ENCODE data around the gene TEX22. TPM values are rescaled to one million over a fixed set of nuclear protein-coding genes. Genes with fewer than 3 reads are reported as not detected.

TEX22 gene
- total and polyA plus RNA-seq, 2 donors (not counting 1 experiment from before 2014, with no cell fraction given), result 0.05 to 0.33 TPM

DNA sequence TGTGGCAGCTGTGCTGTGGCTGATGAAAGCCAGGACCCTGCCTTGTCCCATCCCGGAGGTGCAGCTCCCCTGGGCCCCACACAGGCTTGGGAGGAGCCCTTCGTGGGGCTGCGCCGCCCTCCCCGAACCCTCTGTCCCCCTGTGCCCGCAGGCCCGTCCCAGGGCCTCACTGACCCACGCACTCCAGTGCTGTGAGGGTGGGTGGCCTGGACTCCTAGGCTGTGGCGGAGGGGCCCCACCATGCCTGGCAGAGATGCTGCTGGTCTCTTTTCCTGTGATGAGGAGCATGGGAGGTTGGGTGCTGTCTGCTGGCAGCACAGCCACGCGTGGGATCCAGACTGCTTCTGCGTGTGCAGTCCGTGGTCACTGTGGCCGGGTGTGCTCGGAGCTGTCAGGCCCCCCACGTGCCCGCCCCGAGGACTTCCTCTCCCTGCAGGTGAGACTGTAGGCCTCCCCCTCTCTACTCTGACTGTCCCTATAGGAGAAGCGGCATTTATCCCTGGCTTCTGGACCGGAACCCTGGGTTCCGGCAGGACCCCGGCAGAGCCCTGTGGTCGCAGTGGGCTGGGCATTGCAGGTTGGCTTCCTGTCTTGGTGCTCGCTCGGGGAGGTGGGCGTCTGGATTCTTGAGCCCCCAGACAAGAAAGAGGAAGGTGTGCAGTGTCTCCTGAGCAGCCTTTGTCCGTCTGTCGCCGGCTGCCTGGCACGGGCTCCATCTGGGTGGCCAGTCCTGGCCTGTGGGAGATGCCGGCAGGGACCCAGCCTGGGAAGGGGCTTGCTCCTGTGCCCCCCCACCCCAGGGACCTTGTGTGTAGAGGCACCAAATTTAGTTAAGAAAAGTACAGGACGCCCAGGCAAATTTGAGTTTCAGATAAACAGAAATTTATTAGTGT, 23.6 kb downstream of the TEX22 start:
- H3K79me2 ChIP-seq (ENCODE audit: control insufficient read depth, insufficient read depth, low read length), result peaks cover 63% of the 10 kb centered on the region
- no peak overlapping the region for H3K9ac ChIP-seq (ENCODE audit: insufficient read depth, low read length)
- no peak overlapping the region for H2AFZ ChIP-seq (ENCODE audit: low read length)
- peaks cover 1% of the 10 kb centered on the region for H3K36me3 ChIP-seq (ENCODE audit: control insufficient read depth, insufficient read depth, low read length)
- no peak overlapping the region for H3K27ac ChIP-seq (ENCODE audit: insufficient read depth, low read length)
- H3K27me3 ChIP-seq (ENCODE audit: control insufficient read depth, insufficient read depth, low read length), result no peaks in the 10 kb centered on the region
- H3K4me1 ChIP-seq (ENCODE audit: control insufficient read depth, extremely low read depth, insufficient read depth, low read length), result peaks cover 11% of the 10 kb centered on the region
- no peaks in the 10 kb centered on the region for H3K9me3 ChIP-seq (ENCODE audit: control insufficient read depth, insufficient read depth, low read depth, low read length)
- H4K20me1 ChIP-seq (ENCODE audit: control insufficient read depth, extremely low read depth, insufficient read depth, low read length), result no peaks in the 10 kb centered on the region
- peak overlapping the region; percentile 96 for H3K4me2 ChIP-seq (ENCODE audit: extremely low read depth, insufficient read depth, low read length)
- no peak for TF ChIP-seq EZH2 (IDR thresholded peaks at IDR 0.05; ENCODE audit: low read length, missing control alignments)
- TF ChIP-seq CTCF (conservative IDR thresholded peaks at IDR 0.05 in 1 of 2, IDR thresholded peaks at IDR 0.05 in 1 of 2; ENCODE audit: low read depth in 1 of 2, low read length in 2 of 2), result no peak
- no peak for DNase-seq (ENCODE audit: low read depth in 2 of 2)
- H3K4me3 ChIP-seq (replicated peaks in 1 of 4; ENCODE audit: control extremely low read depth in 1 of 4, insufficient read depth in 1 of 4, low read depth in 3 of 4, low read length in 4 of 4), result peak overlapping the region in 3 of 4 experiments; percentile 69 to 80 (median 79)

GRCh38 chr14:105422695-105423487, 24.6 kb downstream of the TEX22 start:
- peaks cover 11% of the 10 kb centered on the region for H3K4me1 ChIP-seq (ENCODE audit: control insufficient read depth, extremely low read depth, insufficient read depth, low read length)
- H2AFZ ChIP-seq (ENCODE audit: low read length), result no peak overlapping the region
- H3K9me3 ChIP-seq (ENCODE audit: control insufficient read depth, insufficient read depth, low read depth, low read length), result no peaks in the 10 kb centered on the region
- DNase-seq (ENCODE audit: low read depth in 2 of 2), result no peak
- no peak overlapping the region for H3K9ac ChIP-seq (ENCODE audit: insufficient read depth, low read length)
- no peak overlapping the region for H3K4me2 ChIP-seq (ENCODE audit: extremely low read depth, insufficient read depth, low read length)
- TF ChIP-seq CTCF (conservative IDR thresholded peaks at IDR 0.05 in 1 of 2, IDR thresholded peaks at IDR 0.05 in 1 of 2; ENCODE audit: low read depth in 1 of 2, low read length in 2 of 2) (no peak), EZH2 (IDR thresholded peaks at IDR 0.05; ENCODE audit: low read length, missing control alignments) (no peak)
- no peaks in the 10 kb centered on the region for H3K27me3 ChIP-seq (ENCODE audit: control insufficient read depth, insufficient read depth, low read length)
- no peaks in the 10 kb centered on the region for H4K20me1 ChIP-seq (ENCODE audit: control insufficient read depth, extremely low read depth, insufficient read depth, low read length)
- no peak overlapping the region for H3K4me3 ChIP-seq (replicated peaks in 1 of 4; ENCODE audit: control extremely low read depth in 1 of 4, insufficient read depth in 1 of 4, low read depth in 3 of 4, low read length in 4 of 4)
- H3K79me2 ChIP-seq (ENCODE audit: control insufficient read depth, insufficient read depth, low read length), result peaks cover 69% of the 10 kb centered on the region
- H3K36me3 ChIP-seq (ENCODE audit: control insufficient read depth, insufficient read depth, low read length), result peaks cover 3% of the 10 kb centered on the region
- H3K27ac ChIP-seq (ENCODE audit: insufficient read depth, low read length), result no peak overlapping the region

Data from fibroblast of lung (primary cell).